Putamen (tissue), 1 donor: ENCODE results near the gene MLX.
"Not testable (repeated sequence)": the region's sequence is repeated elsewhere in the genome, so short reads cannot be mapped to it uniquely, and the experiment has no call there.

Experiments used
- DNase-seq: peaks from one replicate; pipeline ENCODE4 v3.0.0-alpha.2; 2016; ENCODE audit warnings: low spot score

The MLX gene

DNA sequence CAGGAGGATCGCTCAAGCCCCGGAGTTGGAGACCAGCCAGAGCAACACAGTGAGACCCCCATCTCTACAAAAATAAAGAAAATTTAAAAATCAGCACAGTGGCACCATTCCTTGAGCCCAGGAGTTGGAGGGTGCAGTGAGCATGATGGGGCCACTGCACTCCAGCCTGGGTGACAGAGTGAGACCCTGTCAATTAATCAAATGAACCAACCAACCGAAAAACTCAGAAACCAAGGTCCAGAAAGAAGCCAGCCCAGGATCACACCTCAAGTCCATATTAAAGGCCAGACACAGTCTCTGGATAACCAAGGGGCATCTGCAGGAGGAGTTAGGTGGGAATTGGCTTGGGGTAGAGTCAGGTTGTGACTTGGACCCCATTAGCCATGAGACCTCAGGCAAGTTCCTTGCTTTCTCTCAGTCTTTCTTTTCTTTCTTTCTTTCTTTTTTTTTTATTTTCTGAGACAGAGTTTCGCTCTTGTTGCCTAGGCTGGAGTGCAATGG, 11.7 kb upstream of the MLX start:
- no peak for DNase-seq

DNA sequence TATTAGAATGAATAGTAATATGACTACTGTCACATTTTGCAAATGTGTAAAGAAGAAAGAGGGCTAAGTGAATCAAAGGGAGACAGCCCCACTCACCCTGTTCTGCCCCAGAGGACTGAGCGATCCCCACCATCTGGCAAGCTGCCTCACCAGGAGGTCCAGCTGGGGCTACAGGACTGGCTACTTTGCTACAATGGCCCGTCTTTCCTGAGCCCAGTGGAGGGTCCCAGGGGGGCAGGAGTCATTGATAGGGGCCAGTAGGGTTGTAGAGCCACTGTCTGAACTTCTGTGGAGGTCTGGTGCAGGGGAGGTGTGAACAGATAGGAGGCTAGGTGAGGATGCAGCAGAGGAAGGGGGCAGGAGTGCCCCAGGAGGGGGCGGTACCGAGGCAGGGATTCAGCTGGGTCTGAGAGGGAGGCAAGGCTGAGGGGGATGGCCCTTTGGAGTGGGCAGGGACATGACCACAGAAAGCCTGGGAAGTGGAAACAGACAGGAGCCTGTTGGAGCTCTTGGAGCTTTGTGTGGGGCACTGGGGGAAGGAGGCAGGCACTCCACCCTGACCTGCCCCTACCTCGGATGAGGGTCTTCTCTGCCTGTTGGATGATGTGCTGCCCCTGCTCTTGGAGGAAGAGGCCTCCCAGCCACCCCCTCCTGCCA, 10.8 kb upstream of the MLX start:
- DNase-seq: not testable (repeated sequence)

DNA sequence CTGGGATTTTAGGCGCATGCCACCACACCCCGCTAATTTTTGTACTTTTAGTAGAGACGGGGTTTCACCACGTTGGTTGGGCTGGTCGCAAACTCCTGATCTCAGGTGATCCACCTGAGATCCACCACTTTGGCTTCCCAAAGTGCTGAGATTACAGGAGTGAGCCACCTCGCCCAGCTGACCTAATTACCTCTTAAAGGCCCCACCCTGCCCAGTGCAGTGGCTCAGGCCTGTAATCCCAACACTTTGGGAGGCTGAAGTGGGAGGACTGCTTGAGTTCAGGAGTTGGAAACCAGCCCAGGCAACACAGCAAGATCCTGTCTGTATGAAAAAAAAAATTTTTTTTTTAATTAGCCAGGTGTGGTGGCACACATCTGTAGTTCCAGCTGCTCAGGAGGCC, 7.8 kb upstream of the MLX start:
- no peak for DNase-seq

DNA sequence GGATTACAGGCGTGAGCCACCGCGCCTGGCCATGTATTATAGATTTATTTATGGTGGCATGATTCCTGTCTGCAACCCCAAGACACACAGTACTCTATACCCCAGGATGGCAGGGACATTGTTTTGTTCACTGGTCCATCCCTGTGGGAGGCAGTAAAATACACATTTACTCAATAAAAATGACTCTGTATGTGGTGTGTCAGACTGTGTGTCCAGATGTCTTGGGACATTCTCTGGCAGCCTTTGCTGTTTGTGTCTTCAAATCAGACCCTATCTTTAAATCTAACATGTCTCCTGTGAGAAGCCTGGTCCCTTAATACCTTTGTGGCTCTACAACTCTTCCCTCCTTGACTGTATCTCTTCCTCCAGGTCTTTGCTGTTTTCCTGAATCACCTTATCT, 6.7 kb upstream of the MLX start:
- no peak for DNase-seq

DNA sequence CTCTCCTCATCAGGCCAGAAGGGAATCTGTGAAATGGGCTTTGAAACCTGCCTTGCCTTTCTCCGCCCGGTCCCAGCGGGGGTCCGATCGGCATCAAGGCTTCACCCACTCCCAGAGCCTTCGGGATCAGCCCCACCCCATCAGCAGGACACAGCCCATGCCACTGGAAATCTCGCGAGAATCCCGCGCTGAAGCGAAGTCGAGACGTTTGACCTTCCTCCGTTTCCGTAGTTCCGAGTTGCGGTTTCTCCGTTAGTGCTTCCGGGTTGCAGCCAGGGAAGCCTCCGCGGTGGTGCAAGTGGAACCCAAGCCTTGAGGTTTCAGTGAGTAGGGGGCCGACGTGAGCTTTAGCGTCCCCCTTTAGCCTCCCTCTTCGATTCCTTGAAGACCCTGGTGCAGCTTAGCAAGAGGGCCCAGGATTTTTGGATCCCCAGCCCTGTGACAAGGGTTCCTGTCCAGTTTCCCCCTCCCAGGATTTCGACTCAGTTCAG, 5.0 kb upstream of the MLX start, which contains the start of gene COASY:
Gene COASY (plus strand): TSS at position 252 of the 491 bp plus-strand sequence. CDS start 475 bp downstream, outside the sequence.
- peak; percentile 95 for DNase-seq

DNA sequence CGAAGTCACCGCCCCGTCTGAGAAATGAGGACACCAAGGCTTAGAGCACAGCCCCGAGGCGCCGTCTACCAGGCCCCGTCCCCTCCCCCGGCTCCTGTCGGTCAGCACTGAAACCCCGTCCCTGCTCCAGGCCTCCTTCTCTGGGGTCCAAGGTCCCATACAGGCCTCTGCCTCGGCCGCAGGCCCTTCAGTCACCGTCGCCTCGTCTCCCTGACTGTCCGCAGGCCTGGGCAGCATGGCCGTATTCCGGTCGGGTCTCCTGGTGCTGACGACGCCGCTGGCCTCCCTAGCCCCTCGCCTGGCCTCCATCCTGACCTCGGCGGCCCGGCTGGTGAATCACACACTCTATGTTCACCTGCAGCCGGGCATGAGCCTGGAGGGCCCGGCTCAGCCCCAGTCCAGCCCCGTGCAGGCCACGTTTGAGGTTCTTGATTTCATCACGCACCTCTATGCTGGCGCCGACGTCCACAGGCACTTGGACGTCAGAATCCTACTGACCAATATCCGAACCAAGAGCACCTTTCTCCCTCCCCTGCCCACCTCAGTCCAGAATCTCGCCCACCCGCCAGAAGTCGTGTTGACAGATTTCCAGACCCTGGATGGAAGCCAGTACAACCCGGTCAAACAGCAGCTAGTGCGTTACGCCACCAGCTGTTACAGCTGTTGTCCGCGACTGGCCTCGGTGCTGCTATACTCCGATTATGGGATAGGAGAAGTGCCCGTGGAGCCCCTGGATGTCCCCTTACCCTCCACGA, 4.3 kb upstream of the MLX start:
- no peak for DNase-seq

DNA sequence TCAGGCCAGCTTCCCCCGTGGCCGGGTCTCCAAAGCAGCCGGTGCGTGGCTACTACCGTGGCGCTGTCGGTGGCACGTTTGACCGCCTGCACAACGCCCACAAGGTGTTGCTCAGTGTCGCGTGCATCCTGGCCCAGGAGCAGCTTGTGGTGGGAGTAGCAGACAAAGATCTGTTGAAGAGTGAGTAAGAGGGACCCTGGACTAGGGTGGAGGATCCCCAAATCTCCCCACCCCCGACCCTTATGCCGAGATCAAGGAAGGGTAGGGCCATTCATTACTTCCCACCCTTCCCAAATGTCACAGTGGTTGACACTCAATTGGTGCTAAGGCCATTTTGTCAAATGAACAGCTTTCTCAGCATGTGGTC, 3.8 kb upstream of the MLX start:
- no peak for DNase-seq

DNA sequence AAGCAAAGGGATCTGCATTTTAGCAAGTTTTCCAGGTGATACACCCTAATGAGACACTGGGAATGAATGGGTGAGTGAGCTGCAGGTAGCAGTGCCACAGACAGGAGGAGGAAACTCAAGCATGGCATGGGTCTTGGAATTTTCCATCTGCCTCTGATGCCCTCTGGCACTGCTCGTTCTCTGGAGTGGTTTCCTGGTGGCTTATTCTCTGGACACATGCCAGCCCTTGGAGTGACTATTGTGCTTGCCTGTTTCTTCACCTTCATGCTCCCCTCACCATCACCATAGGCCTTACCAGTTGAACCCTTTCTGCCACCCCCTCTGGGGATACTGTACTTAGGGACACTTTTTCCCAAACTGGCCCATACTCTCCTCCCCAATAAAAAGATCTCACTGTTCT, 3.4 kb upstream of the MLX start:
- DNase-seq: no peak

DNA sequence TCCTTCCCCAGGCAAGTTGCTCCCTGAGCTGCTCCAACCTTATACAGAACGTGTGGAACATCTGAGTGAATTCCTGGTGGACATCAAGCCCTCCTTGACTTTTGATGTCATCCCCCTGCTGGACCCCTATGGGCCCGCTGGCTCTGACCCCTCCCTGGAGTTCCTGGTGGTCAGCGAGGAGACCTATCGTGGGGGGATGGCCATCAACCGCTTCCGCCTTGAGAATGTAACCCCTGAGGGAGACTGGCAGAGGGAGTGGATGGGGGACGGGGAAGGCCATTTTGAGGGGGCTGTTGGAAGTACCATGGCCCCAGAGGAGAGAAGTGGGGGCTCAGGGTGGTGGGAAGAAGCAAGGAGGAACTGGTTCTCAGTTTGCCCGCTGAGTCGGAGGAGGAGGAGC, 3.0 kb upstream of the MLX start:
- DNase-seq: no peak

DNA sequence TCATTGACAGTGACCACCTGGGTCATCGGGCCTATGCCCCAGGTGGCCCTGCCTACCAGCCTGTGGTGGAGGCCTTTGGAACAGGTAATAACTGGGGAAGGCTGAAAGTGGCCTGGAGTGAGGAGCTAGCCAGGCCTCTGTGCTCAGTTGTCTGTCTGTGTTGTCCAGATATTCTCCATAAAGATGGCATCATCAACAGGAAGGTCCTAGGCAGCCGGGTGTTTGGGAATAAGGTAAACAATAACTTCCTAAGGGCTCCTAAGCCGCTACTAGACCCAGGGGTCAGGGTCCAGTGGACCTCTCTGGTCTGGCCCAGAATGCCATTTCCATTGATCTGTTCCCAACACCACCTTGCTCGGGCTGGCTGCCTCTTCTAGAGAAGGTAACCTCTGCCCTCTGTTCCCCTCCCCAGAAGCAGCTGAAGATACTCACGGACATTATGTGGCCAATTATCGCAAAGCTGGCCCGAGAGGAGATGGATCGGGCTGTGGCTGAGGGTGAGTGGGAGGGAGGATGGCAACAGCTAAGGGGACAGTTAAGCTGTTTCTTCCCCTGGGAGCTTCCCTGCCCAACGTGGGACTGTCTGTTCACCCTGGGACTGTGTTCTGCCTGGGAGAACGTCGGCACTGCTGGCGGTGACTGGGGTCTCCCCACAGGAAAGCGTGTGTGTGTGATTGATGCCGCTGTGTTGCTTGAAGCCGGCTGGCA, 1.9 kb upstream of the MLX start:
- DNase-seq: no peak

DNA sequence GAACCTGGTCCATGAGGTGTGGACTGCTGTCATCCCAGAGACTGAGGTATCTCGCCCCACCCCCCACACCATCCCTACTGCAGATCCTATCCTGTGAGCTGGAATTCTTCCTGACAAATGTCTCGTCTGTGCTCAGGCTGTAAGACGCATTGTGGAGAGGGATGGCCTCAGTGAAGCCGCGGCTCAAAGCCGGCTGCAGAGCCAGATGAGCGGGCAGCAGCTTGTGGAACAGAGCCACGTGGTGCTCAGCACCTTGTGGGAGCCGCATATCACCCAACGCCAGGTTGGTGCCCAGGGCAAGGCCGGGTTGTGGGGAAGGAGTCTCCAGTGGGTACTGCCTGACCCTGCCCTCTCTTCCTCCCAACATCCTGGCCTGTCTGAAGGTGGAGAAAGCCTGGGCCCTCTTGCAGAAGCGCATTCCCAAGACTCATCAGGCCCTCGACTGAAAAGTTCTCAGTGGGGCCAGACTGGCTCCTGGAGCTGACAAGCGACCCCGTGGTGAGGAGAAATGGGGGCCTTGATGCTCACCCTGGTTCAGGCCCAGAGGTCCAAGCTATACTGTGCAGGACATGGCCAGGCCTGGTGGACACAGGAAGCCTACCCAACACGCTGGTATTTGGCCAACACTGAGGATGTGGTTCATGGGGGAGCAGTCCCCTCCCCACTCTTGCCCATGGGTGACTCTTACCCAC, 1.2 kb upstream of the MLX start:
- DNase-seq: no peak

DNA sequence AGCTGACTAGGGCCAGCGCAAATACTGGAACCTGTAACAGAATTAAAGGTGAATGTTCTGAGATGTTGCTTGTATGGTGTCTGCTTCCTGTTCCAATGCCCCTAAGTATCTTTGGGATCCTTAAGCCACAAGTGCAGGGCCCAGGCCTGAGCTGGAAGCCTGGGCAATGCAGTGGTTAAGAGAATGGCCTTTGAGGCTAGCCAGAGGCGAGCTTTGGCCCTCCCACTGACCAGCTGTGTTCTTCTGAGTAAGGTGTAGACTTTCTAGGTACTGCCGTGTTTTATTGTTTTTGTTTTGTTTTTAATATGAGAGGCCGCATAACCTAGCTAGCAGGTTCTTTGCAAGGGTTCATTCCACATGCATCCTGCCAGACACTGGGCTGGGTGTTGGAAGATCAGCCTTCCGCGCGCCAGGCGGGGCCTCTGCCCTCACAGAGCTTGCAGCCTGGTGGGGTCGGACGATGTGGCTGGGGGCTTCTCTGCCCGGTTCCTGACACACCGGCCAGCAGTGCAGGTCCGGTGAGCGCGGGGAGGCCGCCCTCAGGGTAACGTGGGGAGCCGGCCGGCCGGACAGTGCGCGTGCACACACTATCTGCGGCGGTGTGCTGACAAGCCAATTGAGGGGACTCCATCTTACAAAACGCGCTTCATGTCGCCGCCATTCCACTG, 551 bp upstream of the MLX start:
- DNase-seq: no peak

DNA sequence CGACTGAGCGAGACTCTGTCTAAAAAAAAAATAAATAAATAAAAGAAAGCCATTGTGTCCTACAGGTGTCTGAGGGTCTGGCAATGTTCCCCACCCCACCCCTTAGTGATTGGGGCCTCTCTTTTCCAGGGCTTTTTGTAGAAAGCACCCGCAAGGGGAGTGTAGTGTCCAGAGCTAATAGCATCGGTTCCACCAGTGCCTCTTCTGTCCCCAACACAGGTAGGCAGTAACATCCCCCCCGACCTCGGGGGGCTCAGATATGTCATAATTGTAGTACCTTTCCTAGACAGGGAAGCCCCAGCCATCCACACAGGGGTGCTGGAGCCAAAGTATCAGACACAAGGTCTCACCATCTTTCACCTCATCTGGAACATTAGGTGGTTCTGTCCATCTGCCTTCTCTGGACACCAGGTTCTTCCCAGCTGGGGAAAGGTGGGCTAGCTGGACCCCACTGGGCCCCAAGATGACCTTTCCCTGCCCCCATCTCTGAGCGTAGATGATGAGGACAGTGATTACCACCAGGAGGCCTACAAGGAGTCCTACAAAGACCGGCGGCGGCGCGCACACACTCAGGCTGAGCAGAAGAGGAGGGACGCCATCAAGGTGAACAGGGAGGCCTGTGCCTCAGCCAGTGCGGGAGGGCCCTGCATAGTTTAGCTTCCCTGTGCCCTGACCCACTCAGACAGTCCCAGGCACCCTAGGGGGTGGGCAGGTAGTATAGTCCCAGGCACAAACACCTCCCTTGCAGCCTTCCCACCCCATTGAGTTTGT, 1.6 kb downstream of the MLX start:
- no peak for DNase-seq

DNA sequence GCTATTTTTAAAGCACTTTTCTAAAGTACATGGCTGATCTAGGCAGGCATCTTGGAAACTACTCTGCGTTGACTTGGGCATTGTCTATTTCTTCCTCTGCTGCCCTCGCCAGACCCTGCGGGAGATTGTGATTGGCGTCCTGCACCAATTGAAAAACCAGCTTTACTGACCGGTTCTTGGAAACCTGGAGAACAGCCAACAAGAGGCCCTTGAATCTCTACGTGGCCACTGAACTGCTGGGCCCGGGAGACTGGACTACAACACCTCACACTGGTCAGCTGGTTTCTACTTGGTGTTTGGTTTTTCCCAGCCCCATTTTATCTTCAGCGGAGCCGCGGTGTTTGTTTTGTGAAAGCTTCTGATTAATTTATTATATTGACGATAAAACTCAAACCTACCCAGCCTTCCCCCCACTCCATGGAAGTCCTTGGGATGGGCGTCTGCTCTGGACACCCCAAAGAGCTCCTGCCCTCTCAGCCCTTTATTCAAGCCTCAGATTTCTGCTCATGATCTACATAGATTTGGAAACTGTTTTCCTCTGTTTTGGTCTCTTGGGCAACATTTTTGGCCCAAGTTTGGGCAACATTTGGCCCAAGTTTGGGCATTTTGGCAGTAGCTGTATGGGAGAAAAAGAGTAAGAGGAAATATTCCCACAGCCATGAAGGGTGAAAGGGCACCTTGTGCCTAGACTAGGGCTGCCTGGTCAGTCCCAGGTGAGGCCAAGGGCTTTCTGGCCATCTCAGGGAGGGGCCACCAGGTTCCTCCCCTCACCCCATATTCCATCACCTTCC, 4.7 kb downstream of the MLX start:
- no peak for DNase-seq

DNA sequence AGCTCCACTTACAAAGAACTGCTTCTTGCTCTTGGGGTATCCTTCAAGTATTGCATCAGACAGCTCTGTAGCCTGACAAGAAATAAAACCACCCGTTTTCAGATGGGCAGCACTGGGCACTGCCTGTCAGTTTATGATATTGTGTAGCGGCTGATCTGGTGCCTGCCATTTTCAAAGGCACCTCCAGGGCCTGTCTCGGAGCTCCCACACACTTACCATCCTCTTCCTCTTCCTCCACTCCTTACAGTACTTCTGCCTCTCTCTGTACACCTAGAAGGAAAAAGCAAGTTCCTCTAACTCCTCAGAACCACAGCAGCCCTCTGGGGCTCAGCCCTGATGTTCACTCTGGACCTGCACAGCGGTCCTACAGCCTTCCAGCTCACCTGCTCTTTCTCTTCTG, 6.2 kb downstream of the MLX start:
- DNase-seq: no peak

DNA sequence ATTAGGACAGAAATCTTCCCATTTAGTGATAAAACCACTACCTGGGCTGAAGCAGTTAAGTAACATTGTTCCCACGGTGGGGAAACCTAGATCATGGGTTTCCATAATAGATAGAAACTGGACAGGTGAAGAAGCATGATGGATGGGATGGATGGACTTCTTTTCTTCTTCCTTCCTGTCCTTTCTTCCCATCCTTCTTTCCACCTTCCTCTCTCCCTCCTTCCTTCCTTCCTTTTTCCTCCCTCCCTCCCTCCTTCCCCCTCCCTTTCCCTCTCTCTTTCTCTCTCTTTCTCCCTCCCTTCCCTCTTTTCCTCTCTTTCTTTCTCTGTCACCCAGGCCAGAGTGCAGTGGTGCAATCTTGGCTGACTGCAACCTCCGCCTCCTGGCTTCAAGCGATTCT, 7.6 kb downstream of the MLX start:
- DNase-seq: no peak

DNA sequence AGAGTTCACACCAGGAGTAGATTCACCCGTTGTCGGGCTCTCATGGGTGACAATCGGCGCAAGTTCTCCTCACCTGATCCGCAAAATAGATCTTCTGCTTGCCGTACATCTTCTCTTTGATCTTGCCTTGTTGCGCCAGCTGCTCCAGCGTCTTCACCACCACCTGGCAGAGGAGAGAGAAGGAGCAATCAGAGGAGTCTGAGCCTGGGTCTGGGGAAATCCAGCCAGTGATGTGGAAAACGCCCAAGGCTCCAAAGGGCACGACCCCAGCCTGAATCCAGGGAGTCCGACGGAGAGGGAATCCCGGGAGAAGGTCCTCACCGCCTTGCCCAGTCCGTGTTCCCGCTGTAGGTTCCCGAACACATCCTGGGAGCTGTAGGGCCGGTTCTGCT, 10.2 kb downstream of the MLX start:
- DNase-seq: no peak

DNA sequence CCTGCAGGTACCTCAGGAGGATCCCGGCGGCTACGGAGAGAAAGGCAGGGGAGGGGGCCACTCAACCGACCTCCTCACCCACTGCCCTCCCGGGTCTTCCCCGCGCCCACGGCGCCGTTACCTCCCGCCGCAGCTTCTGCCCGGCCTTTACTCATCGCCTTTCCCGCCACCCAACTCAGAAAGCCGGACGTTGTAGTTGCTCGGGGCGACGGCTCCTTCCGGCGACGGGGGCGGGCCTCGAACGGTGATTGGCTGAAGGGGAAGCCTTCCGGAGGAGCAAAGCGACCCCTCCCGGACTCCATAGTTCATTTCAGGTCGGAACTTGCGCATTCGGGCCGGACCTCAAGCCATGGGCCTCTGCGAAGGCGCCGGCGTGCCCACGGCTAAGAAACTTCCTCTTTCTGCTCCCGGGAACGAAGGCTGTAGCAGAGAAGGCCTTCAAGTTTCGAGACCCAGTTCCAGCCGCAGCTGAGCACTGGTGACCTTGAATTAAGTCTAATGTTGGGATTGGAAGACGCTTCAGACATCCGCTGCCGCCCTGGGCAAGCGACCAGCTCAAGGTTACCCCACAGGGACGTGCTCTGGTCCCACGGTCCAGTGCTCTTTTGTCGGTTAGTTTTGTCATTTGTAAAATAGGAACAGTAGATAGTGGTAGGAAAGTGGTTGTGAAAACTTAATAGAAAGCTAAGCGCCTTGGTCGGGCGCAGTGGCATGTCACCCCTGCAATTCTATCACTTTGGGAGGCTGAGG, 10.8 kb downstream of the MLX start, which contains the start of gene PSMC3IP:
Gene PSMC3IP (minus strand): TSS at position 198 of the 750 bp plus-strand sequence. CDS start 43 bp downstream, at position 155.
- peak; percentile 94 for DNase-seq

DNA sequence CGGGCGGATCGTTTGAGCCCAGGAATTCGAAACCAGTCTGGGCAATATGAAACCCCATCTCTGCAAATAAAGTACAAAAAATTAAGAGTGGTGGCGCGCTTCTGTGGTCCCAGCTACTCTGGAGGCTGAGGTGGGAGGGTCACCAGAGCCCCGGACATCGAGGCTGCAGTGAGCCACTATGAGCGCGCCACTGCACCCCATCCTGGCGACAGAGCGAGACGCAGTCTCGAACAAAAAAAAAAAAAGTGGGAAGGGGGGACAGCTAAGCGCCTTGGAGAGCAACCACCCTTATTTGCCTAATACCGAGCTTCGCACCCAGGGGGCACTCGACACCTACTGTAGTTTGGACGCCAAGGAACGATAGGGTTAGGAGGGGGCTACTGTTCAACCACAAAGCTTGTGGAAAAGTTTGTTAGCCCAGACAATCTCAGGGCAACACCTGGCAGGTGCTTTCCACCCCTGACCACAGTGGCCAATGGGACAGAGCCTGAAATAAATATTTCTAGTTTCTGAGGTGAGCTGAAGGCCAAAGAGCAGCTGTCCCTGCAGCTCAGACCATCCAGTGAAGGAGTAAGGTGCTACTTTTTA, 11.5 kb downstream of the MLX start:
- peak; percentile 69 for DNase-seq
